ENCODE data around the gene RXRA. TPM values are rescaled to one million over a fixed set of nuclear protein-coding genes. Genes with fewer than 3 reads are reported as not detected.

Gene RXRA
- total and polyA plus RNA-seq, 2 of the 4 experiments (the other 2 are of a cell fraction) = 7.5 to 17.9 TPM

GRCh38 chr9:134298000-134298399, 28.3 kb upstream of the RXRA start:
- H3K14ac ChIP-seq (replicated peaks; ENCODE audit: low read depth, low read length) = no peak overlapping the region
- no peak overlapping the region for H3K23ac ChIP-seq (ENCODE audit: low read depth, low read length)
- no peak overlapping the region for H2AK9ac ChIP-seq (replicated peaks; ENCODE audit: low read depth, low read length, poor library complexity)
- peaks cover 5% of the 10 kb centered on the region; the same call in 1 of the 2 replicates for H3K4me1 ChIP-seq (ENCODE audit: control insufficient read depth, insufficient read depth, low read length)
- POLR2A ChIA-PET (ENCODE audit: unreplicated experiment) = no interaction called here
- H3K27me3 ChIP-seq (ENCODE audit: control insufficient read depth, insufficient read depth, low read length) = peaks cover 51% of the 10 kb centered on the region
- H2BK120ac ChIP-seq (ENCODE audit: low read depth, low read length) = no peak overlapping the region
- TF ChIP-seq SMC3 (IDR thresholded peaks at IDR 0.05; ENCODE audit: low read depth, low read length) (no peak), BHLHE40 (IDR thresholded peaks at IDR 0.05; ENCODE audit: low read depth, low read length) (no peak), POLR2A (IDR thresholded peaks at IDR 0.05; ENCODE audit: low read depth, low read length) (no peak)
- no peak overlapping the region for H2BK20ac ChIP-seq (ENCODE audit: low read depth, low read length)
- intact Hi-C loops (cut with micrococcal nuclease) (no loop called here), in situ Hi-C loops (cut with MboI; ENCODE audit: low sequenced_read_pairs) (no loop called here), dilution Hi-C loops (cut with HindIII; ENCODE audit: low sequenced_read_pairs, unreplicated experiment) (no loop called here)
- H4K8ac ChIP-seq (ENCODE audit: low read depth in 2 of 2, low read length in 2 of 2) = no peak overlapping the region
- H4K20me1 ChIP-seq (ENCODE audit: insufficient read depth, low read length) = no peaks in the 10 kb centered on the region
- H2AK5ac ChIP-seq (ENCODE audit: low read depth, low read length) = no peak overlapping the region
- H2BK5ac ChIP-seq (ENCODE audit: low read depth, low read length, poor library complexity, severe bottlenecking) = no peak overlapping the region
- H3K56ac ChIP-seq (ENCODE audit: extremely low read depth, insufficient read depth, low read length) = no peak overlapping the region
- H2BK15ac ChIP-seq (ENCODE audit: low read depth, low read length) = no peak overlapping the region
- H3K27ac ChIP-seq (ENCODE audit: insufficient read depth, low read length) = no peak overlapping the region
- no peak for DNase-seq
- no peaks in the 10 kb centered on the region for H3K79me1 ChIP-seq (ENCODE audit: low read depth in 1 of 2, low read length in 2 of 2)
- no peak overlapping the region for H3K18ac ChIP-seq (ENCODE audit: low read depth, low read length)
- no peaks in the 10 kb centered on the region for H3K9me1 ChIP-seq (ENCODE audit: insufficient read depth, low read length)
- ATAC-seq (ENCODE audit: low read depth) = no peak
- no peak overlapping the region for H3K4me3 ChIP-seq (ENCODE audit: insufficient read depth, low read depth, low read length)
- H4K5ac ChIP-seq (ENCODE audit: low read depth, low read length) = no peak overlapping the region
- WGBS, 2 experiments (ENCODE audit: extremely low coverage in 2 of 2, insufficient read length in 1 of 2) = 100% methylated on average over 2 of the region's 6 CpGs; no CpG with 5 or more reads in 1 of the 2 experiments
- H4K91ac ChIP-seq (ENCODE audit: insufficient read depth, low read depth, low read length) = no peak overlapping the region
- CTCF ChIA-PET = no interaction called here
- H3K4ac ChIP-seq (ENCODE audit: low read depth, low read length) = no peak overlapping the region
- H2AFZ ChIP-seq (replicated peaks; ENCODE audit: low read length, poor library complexity) = no peak overlapping the region
- no peaks in the 10 kb centered on the region; the same call in 1 of the 2 replicates for H3K9me3 ChIP-seq (ENCODE audit: control insufficient read depth, insufficient read depth, low read length)
- H3K36me3 ChIP-seq (ENCODE audit: control insufficient read depth, insufficient read depth, low read length) = no peaks in the 10 kb centered on the region
- BruUV-seq (replicated peaks) = no TSS peak
- H3K4me2 ChIP-seq (ENCODE audit: low read depth, low read length) = no peak overlapping the region
- no peak overlapping the region for H3K9ac ChIP-seq (ENCODE audit: low read depth, low read length)
